OCI-LY1 (cell line): Measurements from ENCODE around the gene HOXD3.

Source experiments
- H2AFZ ChIP-seq: fragments of 200-600 bp; sonication (generic), shearing (Covaris generic); 2 replicates; pipeline ENCODE4 v1.6.0; 2014; ENCODE audit warnings: antibody characterized with exemption, mild to moderate bottlenecking, low read length
- H3F3A ChIP-seq: fragments of 200-600 bp; sonication (generic), shearing (Covaris generic); 2 replicates; pipeline ENCODE4 v1.6.0; 2014; ENCODE audit warnings: mild to moderate bottlenecking, antibody characterized with exemption, low read length, moderate library complexity; ENCODE audit not compliant: insufficient read depth
- H3K27ac ChIP-seq: fragments of 200-600 bp; sonication (generic); 2 replicates; pipeline ENCODE4 v1.5.1; 2014; ENCODE audit warnings: low read length, mixed run types, mild to moderate bottlenecking, low read depth; ENCODE audit not compliant: poor library complexity, severe bottlenecking
- H3K27me3 ChIP-seq: fragments of 200-600 bp; sonication (generic); 2 replicates; pipeline ENCODE4 v1.6.0; 2014; ENCODE audit warnings: antibody characterized with exemption, mild to moderate bottlenecking, low read length, moderate library complexity; ENCODE audit not compliant: insufficient read depth
- H3K36me3 ChIP-seq: fragments of 200-600 bp; sonication (generic); 2 replicates; pipeline ENCODE4 v1.6.1; 2014; ENCODE audit warnings: mild to moderate bottlenecking, antibody characterized with exemption, low read length, moderate library complexity, mixed read lengths; ENCODE audit not compliant: insufficient read depth
- H3K4me1 ChIP-seq: fragments of 200-600 bp; sonication (generic); 2 replicates; pipeline ENCODE4 v1.5.1; 2014; ENCODE audit warnings: mild to moderate bottlenecking, low read length, moderate library complexity; ENCODE audit not compliant: insufficient read depth, severe bottlenecking
- H3K4me2 ChIP-seq: fragments of 200-600 bp; sonication (generic), shearing (Covaris generic); 2 replicates; pipeline ENCODE4 v1.6.1; 2014; ENCODE audit warnings: low read length
- H3K4me3 ChIP-seq: fragments of 200-600 bp; sonication (generic); 2 replicates; pipeline ENCODE4 v1.5.1; 2014; ENCODE audit warnings: low read length, low read depth, mild to moderate bottlenecking, mixed read lengths; ENCODE audit not compliant: poor library complexity, severe bottlenecking
- H3K79me2 ChIP-seq: fragments of 200-600 bp; shearing (Covaris generic); 2 replicates; pipeline ENCODE4 v1.6.1; 2016; ENCODE audit warnings: mixed run types, low read length, mixed read lengths; ENCODE audit not compliant: insufficient read depth
- H3K9ac ChIP-seq: fragments of 200-600 bp; sonication (generic), shearing (Covaris generic); 2 replicates; pipeline ENCODE4 v1.6.1; 2014; ENCODE audit warnings: mild to moderate bottlenecking, low read length, mixed read lengths
- H3K9me2 ChIP-seq: fragments of 200-600 bp; sonication (generic), shearing (Covaris generic); 2 replicates; pipeline ENCODE4 v1.6.1; 2014; ENCODE audit warnings: low read depth, mild to moderate bottlenecking, low read length, mixed read lengths
- H3K9me3 ChIP-seq: fragments of 200-600 bp; shearing (Covaris generic); 2 replicates; pipeline ENCODE4 v1.6.1; 2014; ENCODE audit warnings: low read length, mixed read lengths
- H4K20me1 ChIP-seq: fragments of 200-600 bp; sonication (generic), shearing (Covaris generic); 2 replicates; pipeline ENCODE4 v1.6.0; 2016; ENCODE audit warnings: mild to moderate bottlenecking, low read length; ENCODE audit not compliant: insufficient read depth
- EZH2 ChIP-seq: fragments of 200-600 bp; sonication (generic), shearing (Covaris generic); IDR thresholded peaks from 2 replicates; pipeline ENCODE4 v1.8.0; 2017; ENCODE audit warnings: borderline replicate concordance, mixed run types, mild to moderate bottlenecking, antibody characterized with exemption, low read length, moderate library complexity, mixed read lengths
- TF ChIP-seq, protein P1 (sequence below): fragments of 200-600 bp; sonication (generic), shearing (Covaris generic); IDR thresholded peaks from 2 replicates; pipeline ENCODE4 v1.5.1; 2017; ENCODE audit warnings: mild to moderate bottlenecking, antibody characterized with exemption, low read length, moderate library complexity, mixed read lengths

HOXD3 gene

DNA sequence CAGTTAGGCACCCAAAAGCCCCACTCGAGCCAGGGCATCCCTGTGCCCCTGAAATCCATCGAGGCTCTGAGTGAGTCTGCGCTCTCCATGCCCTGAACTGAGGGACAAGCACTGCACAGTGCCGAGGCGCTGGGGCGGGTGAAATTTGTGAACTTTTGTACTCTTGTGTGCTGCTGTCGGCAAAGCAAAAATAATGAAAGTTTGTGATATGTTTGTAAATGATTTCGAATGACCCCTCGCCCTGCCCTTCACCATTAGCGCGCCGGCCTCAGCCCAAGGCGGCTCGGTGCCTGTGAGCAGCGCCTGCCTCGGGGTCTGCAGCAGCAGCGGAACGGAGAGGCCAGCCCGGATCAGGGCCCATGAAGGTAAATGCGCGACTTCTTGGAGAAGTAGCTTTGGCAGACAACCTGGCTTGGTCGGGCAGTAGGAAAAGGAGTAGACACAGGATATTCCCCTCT lies 7.6 kb upstream of the HOXD3 start:
- Histone ChIP-seq H3K27me3 (0 out of 2 replicates have a peak, but pooled peaks cover 3% of the 10 kb centered on the region), H4K20me1 (no peaks in the 10 kb centered on the region), H3K36me3 (no peaks in the 10 kb centered on the region), H3K9me2 (no peaks in the 10 kb centered on the region), H3K9me3 (no peaks in the 10 kb centered on the region), H3K4me2 (no peak overlapping the region), H3K4me3 (no peak overlapping the region), H2AFZ (no peak overlapping the region), H3K9ac (no peak overlapping the region), H3K27ac (no peak overlapping the region), H3K79me2 (no peaks in the 10 kb centered on the region), H3F3A (no peaks in the 10 kb centered on the region), H3K4me1 (no peaks in the 10 kb centered on the region)
- TF ChIP-seq, protein P1, sequence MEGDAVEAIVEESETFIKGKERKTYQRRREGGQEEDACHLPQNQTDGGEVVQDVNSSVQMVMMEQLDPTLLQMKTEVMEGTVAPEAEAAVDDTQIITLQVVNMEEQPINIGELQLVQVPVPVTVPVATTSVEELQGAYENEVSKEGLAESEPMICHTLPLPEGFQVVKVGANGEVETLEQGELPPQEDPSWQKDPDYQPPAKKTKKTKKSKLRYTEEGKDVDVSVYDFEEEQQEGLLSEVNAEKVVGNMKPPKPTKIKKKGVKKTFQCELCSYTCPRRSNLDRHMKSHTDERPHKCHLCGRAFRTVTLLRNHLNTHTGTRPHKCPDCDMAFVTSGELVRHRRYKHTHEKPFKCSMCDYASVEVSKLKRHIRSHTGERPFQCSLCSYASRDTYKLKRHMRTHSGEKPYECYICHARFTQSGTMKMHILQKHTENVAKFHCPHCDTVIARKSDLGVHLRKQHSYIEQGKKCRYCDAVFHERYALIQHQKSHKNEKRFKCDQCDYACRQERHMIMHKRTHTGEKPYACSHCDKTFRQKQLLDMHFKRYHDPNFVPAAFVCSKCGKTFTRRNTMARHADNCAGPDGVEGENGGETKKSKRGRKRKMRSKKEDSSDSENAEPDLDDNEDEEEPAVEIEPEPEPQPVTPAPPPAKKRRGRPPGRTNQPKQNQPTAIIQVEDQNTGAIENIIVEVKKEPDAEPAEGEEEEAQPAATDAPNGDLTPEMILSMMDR: no peak
- no peak for TF ChIP-seq EZH2

DNA sequence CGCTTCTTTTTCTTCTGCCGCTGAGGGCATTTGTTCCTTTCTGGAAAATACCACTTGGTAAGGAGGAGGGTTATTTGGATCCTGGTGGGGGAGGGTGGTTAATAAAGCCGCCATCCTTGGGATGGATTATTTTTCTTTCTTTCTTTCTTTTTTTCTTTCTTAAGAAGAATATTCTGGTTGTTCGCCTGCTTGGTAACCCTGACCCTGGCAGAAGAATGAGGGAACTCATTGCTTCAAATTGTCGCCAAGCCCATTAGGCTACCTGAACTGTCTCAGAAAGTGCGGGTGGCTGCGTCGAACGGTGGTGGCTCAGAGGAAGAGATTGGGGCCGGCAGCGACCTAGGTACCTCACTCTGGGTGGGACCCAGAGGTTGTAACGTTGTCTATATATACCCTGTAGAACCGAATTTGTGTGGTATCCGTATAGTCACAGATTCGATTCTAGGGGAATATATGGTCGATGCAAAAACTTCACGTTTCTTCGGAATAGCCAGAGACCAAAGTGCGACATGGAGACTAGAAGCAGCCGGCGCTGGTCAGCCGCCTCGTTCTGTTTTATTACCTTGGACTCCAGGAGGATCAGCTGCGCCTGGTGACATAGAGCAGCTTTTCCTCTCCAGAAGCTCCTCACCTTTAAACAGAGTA lies 7.0 kb upstream of the HOXD3 start:
- no peaks in the 10 kb centered on the region for H3K9me3 ChIP-seq
- no peaks in the 10 kb centered on the region for H3F3A ChIP-seq
- no peak overlapping the region for H3K9ac ChIP-seq
- H3K36me3 ChIP-seq: no peaks in the 10 kb centered on the region
- H2AFZ ChIP-seq: no peak overlapping the region
- H3K4me2 ChIP-seq: no peak overlapping the region
- TF ChIP-seq, protein P1: no peak
- no peak for TF ChIP-seq EZH2
- H3K4me3 ChIP-seq: no peak overlapping the region
- H3K27ac ChIP-seq: no peak overlapping the region
- no peaks in the 10 kb centered on the region for H3K79me2 ChIP-seq
- no peaks in the 10 kb centered on the region for H3K4me1 ChIP-seq
- no peaks in the 10 kb centered on the region for H3K9me2 ChIP-seq
- H3K27me3 ChIP-seq: 0 out of 2 replicates have a peak, but pooled peaks cover 3% of the 10 kb centered on the region
- no peaks in the 10 kb centered on the region for H4K20me1 ChIP-seq

DNA sequence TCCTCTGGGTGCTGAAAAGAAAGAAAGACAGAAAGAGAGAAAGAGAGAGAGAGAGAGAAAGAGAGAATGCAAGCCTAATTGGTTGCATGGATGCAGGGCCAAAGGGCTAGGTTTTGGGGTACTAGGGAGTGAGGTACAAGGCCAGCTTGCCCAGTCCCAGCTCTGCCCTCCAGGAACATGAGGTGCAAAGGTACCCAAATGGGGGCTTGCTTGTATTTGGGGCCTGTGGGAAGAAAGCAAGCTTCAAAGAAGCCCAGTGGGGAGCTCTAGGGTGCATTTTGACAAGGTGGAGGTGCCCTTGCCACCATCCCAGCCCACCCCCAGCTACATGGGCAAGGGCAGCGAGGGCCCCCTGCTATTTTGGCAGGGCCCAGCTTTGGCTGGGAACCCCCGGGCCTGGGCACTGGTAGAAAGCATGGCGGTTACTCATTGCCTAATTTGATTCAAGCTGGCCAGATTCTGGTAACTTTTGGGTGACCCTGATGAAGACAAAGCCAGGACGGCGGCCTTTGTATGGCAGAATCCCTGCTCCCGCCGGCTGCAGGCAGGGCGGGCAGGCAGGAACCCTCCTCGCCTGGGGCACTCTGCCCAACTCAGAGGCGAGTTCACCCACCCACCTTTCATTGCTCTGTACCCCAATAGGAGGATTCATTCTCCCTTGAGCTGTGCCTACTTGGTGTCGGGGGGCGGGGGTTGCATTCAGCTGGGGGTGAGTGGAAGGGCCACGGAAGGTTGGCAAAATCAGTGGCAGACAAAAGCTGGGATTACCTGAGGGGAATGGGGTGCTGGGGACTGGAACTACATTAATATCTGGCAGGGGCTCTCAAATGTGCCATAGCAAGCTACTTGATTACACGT lies 6.3 kb upstream of the HOXD3 start:
- Histone ChIP-seq H3K4me1 (no peaks in the 10 kb centered on the region), H3K9me3 (no peaks in the 10 kb centered on the region), H3K36me3 (no peaks in the 10 kb centered on the region), H2AFZ (no peak overlapping the region), H3K9me2 (no peaks in the 10 kb centered on the region), H3K9ac (no peak overlapping the region), H3K27ac (no peak overlapping the region), H3K27me3 (0 out of 2 replicates have a peak, but pooled peaks cover 1% of the 10 kb centered on the region), H3K79me2 (no peaks in the 10 kb centered on the region), H3K4me3 (no peak overlapping the region), H3K4me2 (no peak overlapping the region), H3F3A (no peaks in the 10 kb centered on the region), H4K20me1 (no peaks in the 10 kb centered on the region)
- TF ChIP-seq, protein P1: no peak
- no peak for TF ChIP-seq EZH2
